DND-41 (cell line): ENCODE measurements around the gene RAB7B.
A peak's percentile ranks its signal among the peaks of the same experiment; 100 is the strongest.

ENCODE experiments used
- ATAC-seq: fragments of 200-7000 bp; cut with Tn5 transposase; 3 replicates; pipeline ENCODE4 v1.9.1; 2021; ENCODE audit warnings: low read depth; ENCODE audit not compliant: insufficient read depth
- DNase-seq: peaks from one replicate; pipeline ENCODE4 v3.0.0-alpha.2; 2020
- H2AFZ ChIP-seq: 2 replicates; pipeline ENCODE4 v1.6.0; 2012; ENCODE audit warnings: low read depth, low read length
- H3K27ac ChIP-seq: 2 replicates; pipeline ENCODE4 v1.5.1; 2012; ENCODE audit warnings: low read length, inconsistent platforms
- H3K27me3 ChIP-seq: fragments of 200-600 bp; sonication (generic); 2 replicates; pipeline ENCODE4 v1.6.0; 2012; ENCODE audit warnings: low read length, mild to moderate bottlenecking, inconsistent platforms; ENCODE audit not compliant: insufficient read depth, poor library complexity
- H3K36me3 ChIP-seq: 2 replicates; pipeline ENCODE4 v1.5.1; 2012; ENCODE audit warnings: low read length, inconsistent platforms; ENCODE audit not compliant: insufficient read depth
- H3K4me1 ChIP-seq: 2 replicates; pipeline ENCODE4 v1.5.1; 2012; ENCODE audit warnings: mild to moderate bottlenecking, low read length; ENCODE audit not compliant: insufficient read depth
- H3K4me2 ChIP-seq: 2 replicates; pipeline ENCODE4 v1.6.0; 2012; ENCODE audit warnings: mild to moderate bottlenecking, moderate library complexity, low read length, inconsistent platforms; ENCODE audit not compliant: insufficient read depth
- H3K4me3 ChIP-seq, 2 experiments: fragments of 200-600 bp in 1 of 2; shearing (Covaris generic) in 1 of 2; 2 replicates each; pipeline ENCODE4 v1.5.1; 2012 to 2016; ENCODE audit warnings: inconsistent platforms in 2 of 2, low read length in 2 of 2, mild to moderate bottlenecking in 2 of 2, low read depth in 1 of 2, moderate library complexity in 1 of 2
- H3K79me2 ChIP-seq: 2 replicates; pipeline ENCODE4 v1.6.0; 2012; ENCODE audit warnings: low read length, inconsistent platforms; ENCODE audit not compliant: insufficient read depth
- H3K9ac ChIP-seq: 2 replicates; pipeline ENCODE4 v1.6.0; 2012; ENCODE audit warnings: low read depth, mild to moderate bottlenecking, inconsistent platforms, low read length, moderate library complexity
- H3K9me3 ChIP-seq: 2 replicates; pipeline ENCODE4 v1.5.1; 2012; ENCODE audit warnings: low read length, moderate library complexity, mild to moderate bottlenecking, inconsistent platforms; ENCODE audit not compliant: insufficient read depth, severe bottlenecking
- H4K20me1 ChIP-seq: 2 replicates; pipeline ENCODE4 v1.6.0; 2012; ENCODE audit warnings: low read length; ENCODE audit not compliant: insufficient read depth
- EZH2 ChIP-seq: IDR thresholded peaks from 3 replicates; pipeline ENCODE4 v1.6.1; 2012; ENCODE audit warnings: borderline replicate concordance, low read depth, mild to moderate bottlenecking, moderate library complexity, low read length, inconsistent platforms; ENCODE audit not compliant: severe bottlenecking
- TF ChIP-seq, protein P1 (sequence below): IDR thresholded peaks from 2 replicates; pipeline ENCODE4 v1.5.1; 2012; ENCODE audit warnings: borderline replicate concordance, low read length, moderate library complexity, mild to moderate bottlenecking; ENCODE audit not compliant: poor library complexity, severe bottlenecking; ENCODE audit errors: extremely low read depth

The RAB7B gene

DNA sequence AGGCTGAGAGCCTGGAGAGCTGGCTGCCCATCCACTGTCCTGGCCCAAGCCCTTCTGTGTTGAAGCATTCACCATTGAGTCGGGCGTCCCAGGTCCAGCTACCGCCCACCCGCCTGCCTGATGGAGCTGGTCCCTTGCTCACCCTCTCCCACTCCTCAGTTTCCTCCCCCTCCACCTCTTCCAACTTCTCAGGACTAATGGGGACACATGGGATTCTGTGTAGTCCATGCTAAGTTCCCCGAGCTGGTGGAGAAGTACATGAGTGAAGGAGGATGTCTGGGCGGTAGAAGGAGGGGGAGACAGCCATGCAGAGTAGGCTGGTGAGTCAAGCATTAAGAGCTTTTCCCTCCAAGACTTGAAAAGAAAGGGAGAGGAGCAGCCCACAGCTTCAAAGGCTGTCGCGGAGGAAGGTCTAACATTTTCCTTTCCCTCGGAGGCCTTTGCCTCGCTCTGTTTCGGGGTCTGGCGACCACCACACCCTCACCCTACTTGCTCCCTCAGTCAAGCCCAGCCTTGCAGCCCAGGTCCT lies 60.5 kb downstream of the RAB7B start:
- DNase-seq = no peak
- H3K9me3 ChIP-seq = no peaks in the 10 kb centered on the region
- no peaks in the 10 kb centered on the region for H3K79me2 ChIP-seq
- H3K4me3 ChIP-seq = no peak overlapping the region
- TF ChIP-seq, protein P1, sequence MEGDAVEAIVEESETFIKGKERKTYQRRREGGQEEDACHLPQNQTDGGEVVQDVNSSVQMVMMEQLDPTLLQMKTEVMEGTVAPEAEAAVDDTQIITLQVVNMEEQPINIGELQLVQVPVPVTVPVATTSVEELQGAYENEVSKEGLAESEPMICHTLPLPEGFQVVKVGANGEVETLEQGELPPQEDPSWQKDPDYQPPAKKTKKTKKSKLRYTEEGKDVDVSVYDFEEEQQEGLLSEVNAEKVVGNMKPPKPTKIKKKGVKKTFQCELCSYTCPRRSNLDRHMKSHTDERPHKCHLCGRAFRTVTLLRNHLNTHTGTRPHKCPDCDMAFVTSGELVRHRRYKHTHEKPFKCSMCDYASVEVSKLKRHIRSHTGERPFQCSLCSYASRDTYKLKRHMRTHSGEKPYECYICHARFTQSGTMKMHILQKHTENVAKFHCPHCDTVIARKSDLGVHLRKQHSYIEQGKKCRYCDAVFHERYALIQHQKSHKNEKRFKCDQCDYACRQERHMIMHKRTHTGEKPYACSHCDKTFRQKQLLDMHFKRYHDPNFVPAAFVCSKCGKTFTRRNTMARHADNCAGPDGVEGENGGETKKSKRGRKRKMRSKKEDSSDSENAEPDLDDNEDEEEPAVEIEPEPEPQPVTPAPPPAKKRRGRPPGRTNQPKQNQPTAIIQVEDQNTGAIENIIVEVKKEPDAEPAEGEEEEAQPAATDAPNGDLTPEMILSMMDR = no peak
- no peak for TF ChIP-seq EZH2
- no peak overlapping the region for H3K9ac ChIP-seq
- H3K4me1 ChIP-seq = no peaks in the 10 kb centered on the region
- no peaks in the 10 kb centered on the region for H3K36me3 ChIP-seq
- H3K27me3 ChIP-seq = peaks cover 32% of the 10 kb centered on the region
- ATAC-seq = no peak
- no peak overlapping the region for H3K4me2 ChIP-seq
- H3K27ac ChIP-seq = no peak overlapping the region
- H2AFZ ChIP-seq = no peak overlapping the region
- H4K20me1 ChIP-seq = peaks cover 3% of the 10 kb centered on the region; the same call in 1 of the 2 replicates

- no peak for ATAC-seq
These were observed 62.5 kb downstream of the RAB7B start for GRCh38 chr1:205940710-205941109.

DNA sequence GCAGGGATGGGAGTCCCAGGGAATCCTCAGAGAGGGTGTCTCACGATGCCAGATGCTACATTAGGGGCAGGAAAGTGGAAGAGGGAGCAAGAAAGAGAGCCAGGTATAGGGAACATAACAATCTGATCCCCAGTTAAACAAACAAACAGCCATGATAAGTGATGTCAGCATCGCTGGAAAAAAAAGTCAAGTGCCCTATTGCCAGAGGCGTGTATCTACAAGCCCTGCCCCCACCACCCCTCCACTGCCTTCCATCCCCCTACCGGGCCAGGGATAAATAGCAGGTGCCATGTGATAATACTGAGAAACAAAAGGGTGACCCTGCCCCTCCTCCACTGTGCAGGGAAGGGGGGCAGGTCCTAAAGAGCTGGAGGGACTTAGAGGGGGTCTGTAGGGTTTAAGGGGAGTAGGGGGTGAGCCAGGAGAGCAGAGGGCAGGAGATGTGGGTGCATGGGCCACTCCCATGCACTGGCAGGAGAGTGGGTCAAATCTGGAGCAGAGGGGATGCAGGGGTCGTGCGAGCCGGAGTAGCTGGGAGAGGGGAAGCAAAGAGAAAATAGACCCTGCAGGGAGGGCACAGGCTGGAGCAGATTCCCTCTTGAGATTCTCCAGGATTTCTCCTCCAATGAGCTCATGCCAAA lies 63.4 kb downstream of the RAB7B start:
- Histone ChIP-seq H3K9ac (no peak overlapping the region), H2AFZ (no peak overlapping the region), H3K27me3 (peaks cover 27% of the 10 kb centered on the region), H3K4me1 (no peaks in the 10 kb centered on the region), H3K4me3 (no peak overlapping the region), H3K4me2 (no peak overlapping the region), H3K36me3 (no peaks in the 10 kb centered on the region), H3K27ac (no peak overlapping the region), H3K9me3 (no peaks in the 10 kb centered on the region), H4K20me1 (peaks cover 3% of the 10 kb centered on the region; the same call in 1 of the 2 replicates), H3K79me2 (no peaks in the 10 kb centered on the region)
- peak; percentile 37; the same call in 1 of the 3 replicates for ATAC-seq
- no peak for TF ChIP-seq EZH2
- TF ChIP-seq, protein P1 = no peak
- DNase-seq = peak; percentile 20

More at GRCh38 chr1:205940710-205941109, 62.5 kb downstream of the RAB7B start:
- no peak for DNase-seq
- Histone ChIP-seq H3K79me2 (no peaks in the 10 kb centered on the region), H3K27me3 (peaks cover 35% of the 10 kb centered on the region), H3K27ac (no peak overlapping the region), H3K9ac (no peak overlapping the region), H3K36me3 (no peaks in the 10 kb centered on the region), H3K9me3 (no peaks in the 10 kb centered on the region), H3K4me3 (no peak overlapping the region), H3K4me2 (no peak overlapping the region), H3K4me1 (no peaks in the 10 kb centered on the region), H4K20me1 (peaks cover 3% of the 10 kb centered on the region; the same call in 1 of the 2 replicates), H2AFZ (no peak overlapping the region)
- TF ChIP-seq, protein P1 = no peak
- no peak for TF ChIP-seq EZH2
